GM23338 (cell line): ENCODE measurements around the gene TPRG1.
"Not testable (repeated sequence)": the region's sequence is repeated elsewhere in the genome, so short reads cannot be mapped to it uniquely, and the experiment has no call there.

ENCODE experiments used
- CREB1 ChIP-seq: fragments of 250-450 bp; sonication (Bioruptor Pico); IDR thresholded peaks from 2 replicates; pipeline ENCODE4 v1.5.0; 2020; ENCODE audit warnings: low read depth, mild to moderate bottlenecking, moderate library complexity
- CTCF ChIP-seq, 2 experiments: fragments of 200-600 bp in 1 of 2; sonication (generic) in 1 of 2; conservative IDR thresholded peaks; 2 replicates each; pipeline versions ENCODE4 v1.5.1 to v1.6.1; 2016 to 2017; ENCODE audit warnings: antibody characterized with exemption in 2 of 2, low read depth in 2 of 2, mild to moderate bottlenecking in 2 of 2, moderate library complexity in 1 of 2
- EZH2 ChIP-seq: fragments of 200-600 bp; sonication (generic); IDR thresholded peaks from one replicate; pipeline ENCODE4 v1.8.0; 2017; ENCODE audit warnings: antibody characterized with exemption, mild to moderate bottlenecking, low read depth; ENCODE audit not compliant: unreplicated experiment
- EZH2phosphoT487 ChIP-seq: fragments of 200-600 bp; sonication (generic); IDR thresholded peaks from one replicate; pipeline ENCODE4 v1.8.1; 2018; ENCODE audit warnings: antibody characterized with exemption; ENCODE audit not compliant: unreplicated experiment
- JUNB ChIP-seq: IDR thresholded peaks from one replicate; pipeline ENCODE4 v1.6.1; 2016; ENCODE audit warnings: antibody characterized with exemption; ENCODE audit not compliant: unreplicated experiment
- POLR2AphosphoS5 ChIP-seq: IDR thresholded peaks from 2 replicates; pipeline ENCODE4 v1.6.1; 2016; ENCODE audit warnings: antibody characterized with exemption, low read depth
- REST ChIP-seq: IDR thresholded peaks from one replicate; pipeline ENCODE4 v1.6.1; 2018; ENCODE audit warnings: antibody characterized with exemption; ENCODE audit not compliant: unreplicated experiment
- STAT1 ChIP-seq: IDR thresholded peaks from one replicate; pipeline ENCODE4 v1.6.1; 2016; ENCODE audit warnings: antibody characterized with exemption; ENCODE audit not compliant: unreplicated experiment
- TF ChIP-seq, protein P1 (sequence below): IDR thresholded peaks from 2 replicates; pipeline ENCODE4 v1.6.1; 2016; ENCODE audit warnings: antibody characterized with exemption
- TF ChIP-seq, protein P2 (sequence below): fragments of 250-450 bp; sonication (Bioruptor Pico); IDR thresholded peaks from 2 replicates; pipeline ENCODE4 v1.5.0; 2020; ENCODE audit warnings: mild to moderate bottlenecking, moderate library complexity

- not testable (repeated sequence) for TF ChIP-seq CTCF (conservative IDR thresholded peaks at IDR 0.05; ENCODE audit: low read depth in 2 of 2); CREB1; POLR2AphosphoS5; EZH2; REST; JUNB; EZH2phosphoT487; STAT1
- TF ChIP-seq, protein P1, sequence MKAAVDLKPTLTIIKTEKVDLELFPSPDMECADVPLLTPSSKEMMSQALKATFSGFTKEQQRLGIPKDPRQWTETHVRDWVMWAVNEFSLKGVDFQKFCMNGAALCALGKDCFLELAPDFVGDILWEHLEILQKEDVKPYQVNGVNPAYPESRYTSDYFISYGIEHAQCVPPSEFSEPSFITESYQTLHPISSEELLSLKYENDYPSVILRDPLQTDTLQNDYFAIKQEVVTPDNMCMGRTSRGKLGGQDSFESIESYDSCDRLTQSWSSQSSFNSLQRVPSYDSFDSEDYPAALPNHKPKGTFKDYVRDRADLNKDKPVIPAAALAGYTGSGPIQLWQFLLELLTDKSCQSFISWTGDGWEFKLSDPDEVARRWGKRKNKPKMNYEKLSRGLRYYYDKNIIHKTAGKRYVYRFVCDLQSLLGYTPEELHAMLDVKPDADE, result not testable (repeated sequence)
- TF ChIP-seq, protein P2, sequence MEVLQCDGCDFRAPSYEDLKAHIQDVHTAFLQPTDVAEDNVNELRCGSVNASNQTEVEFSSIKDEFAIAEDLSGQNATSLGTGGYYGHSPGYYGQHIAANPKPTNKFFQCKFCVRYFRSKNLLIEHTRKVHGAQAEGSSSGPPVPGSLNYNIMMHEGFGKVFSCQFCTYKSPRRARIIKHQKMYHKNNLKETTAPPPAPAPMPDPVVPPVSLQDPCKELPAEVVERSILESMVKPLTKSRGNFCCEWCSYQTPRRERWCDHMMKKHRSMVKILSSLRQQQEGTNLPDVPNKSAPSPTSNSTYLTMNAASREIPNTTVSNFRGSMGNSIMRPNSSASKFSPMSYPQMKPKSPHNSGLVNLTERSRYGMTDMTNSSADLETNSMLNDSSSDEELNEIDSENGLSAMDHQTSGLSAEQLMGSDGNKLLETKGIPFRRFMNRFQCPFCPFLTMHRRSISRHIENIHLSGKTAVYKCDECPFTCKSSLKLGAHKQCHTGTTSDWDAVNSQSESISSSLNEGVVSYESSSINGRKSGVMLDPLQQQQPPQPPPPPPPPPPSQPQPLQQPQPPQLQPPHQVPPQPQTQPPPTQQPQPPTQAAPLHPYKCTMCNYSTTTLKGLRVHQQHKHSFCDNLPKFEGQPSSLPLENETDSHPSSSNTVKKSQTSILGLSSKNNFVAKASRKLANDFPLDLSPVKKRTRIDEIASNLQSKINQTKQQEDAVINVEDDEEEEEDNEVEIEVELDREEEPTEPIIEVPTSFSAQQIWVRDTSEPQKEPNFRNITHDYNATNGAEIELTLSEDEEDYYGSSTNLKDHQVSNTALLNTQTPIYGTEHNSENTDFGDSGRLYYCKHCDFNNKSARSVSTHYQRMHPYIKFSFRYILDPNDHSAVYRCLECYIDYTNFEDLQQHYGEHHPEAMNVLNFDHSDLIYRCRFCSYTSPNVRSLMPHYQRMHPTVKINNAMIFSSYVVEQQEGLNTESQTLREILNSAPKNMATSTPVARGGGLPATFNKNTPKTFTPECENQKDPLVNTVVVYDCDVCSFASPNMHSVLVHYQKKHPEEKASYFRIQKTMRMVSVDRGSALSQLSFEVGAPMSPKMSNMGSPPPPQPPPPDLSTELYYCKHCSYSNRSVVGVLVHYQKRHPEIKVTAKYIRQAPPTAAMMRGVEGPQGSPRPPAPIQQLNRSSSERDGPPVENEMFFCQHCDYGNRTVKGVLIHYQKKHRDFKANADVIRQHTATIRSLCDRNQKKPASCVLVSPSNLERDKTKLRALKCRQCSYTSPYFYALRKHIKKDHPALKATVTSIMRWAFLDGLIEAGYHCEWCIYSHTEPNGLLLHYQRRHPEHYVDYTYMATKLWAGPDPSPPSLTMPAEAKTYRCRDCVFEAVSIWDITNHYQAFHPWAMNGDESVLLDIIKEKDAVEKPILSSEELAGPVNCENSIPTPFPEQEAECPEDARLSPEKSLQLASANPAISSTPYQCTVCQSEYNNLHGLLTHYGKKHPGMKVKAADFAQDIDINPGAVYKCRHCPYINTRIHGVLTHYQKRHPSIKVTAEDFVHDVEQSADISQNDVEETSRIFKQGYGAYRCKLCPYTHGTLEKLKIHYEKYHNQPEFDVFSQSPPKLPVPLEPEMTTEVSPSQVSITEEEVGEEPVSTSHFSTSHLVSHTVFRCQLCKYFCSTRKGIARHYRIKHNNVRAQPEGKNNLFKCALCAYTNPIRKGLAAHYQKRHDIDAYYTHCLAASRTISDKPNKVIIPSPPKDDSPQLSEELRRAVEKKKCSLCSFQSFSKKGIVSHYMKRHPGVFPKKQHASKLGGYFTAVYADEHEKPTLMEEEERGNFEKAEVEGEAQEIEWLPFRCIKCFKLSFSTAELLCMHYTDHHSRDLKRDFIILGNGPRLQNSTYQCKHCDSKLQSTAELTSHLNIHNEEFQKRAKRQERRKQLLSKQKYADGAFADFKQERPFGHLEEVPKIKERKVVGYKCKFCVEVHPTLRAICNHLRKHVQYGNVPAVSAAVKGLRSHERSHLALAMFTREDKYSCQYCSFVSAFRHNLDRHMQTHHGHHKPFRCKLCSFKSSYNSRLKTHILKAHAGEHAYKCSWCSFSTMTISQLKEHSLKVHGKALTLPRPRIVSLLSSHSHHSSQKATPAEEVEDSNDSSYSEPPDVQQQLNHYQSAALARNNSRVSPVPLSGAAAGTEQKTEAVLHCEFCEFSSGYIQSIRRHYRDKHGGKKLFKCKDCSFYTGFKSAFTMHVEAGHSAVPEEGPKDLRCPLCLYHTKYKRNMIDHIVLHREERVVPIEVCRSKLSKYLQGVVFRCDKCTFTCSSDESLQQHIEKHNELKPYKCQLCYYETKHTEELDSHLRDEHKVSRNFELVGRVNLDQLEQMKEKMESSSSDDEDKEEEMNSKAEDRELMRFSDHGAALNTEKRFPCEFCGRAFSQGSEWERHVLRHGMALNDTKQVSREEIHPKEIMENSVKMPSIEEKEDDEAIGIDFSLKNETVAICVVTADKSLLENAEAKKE, result not testable (repeated sequence)
Observed at GRCh38 chr3:189329630-189330029, 157.9 kb downstream of the TPRG1 start.
